ENCODE measurements around the gene CHCHD2.
"Not testable (repeated sequence)": the region's sequence is repeated elsewhere in the genome, so short reads cannot be mapped to it uniquely, and the experiment has no call there.

Gene CHCHD2

DNA sequence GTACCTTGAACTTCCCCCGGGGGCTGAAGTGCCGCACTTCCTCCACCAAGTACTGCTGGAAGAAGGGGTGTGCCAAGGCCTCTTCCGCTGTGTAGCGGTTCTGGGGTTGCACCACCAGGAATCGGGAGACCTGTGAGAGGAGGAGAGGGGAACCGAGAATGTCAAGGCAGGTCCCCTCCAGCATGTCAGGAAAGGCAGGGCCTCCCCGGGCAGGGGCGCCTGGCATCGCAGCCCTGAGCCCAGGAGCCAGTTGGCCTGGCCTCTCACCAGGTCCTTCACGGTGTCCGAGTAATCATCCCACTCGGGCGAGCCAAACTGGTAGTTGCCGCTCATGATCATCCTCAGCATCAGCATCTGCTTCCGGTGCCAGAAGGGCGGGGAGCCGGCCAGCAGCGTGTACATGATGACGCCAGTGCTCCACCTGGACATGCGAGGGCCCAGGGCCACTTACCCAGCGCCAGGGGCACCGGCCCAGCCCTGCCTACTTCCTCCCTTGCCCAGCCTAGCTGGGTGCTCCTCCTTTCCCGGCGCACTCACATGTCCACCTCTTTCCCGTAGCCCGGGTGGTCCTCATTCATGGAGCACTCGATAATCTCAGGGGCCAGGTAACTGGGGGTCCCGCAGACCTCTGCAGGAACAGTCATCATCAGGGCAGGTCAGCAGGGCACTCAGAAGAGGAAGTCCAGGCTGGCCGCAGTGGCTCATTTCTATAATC is 24.5 kb downstream of the CHCHD2 start:
- no peak for DNase-seq

DNA sequence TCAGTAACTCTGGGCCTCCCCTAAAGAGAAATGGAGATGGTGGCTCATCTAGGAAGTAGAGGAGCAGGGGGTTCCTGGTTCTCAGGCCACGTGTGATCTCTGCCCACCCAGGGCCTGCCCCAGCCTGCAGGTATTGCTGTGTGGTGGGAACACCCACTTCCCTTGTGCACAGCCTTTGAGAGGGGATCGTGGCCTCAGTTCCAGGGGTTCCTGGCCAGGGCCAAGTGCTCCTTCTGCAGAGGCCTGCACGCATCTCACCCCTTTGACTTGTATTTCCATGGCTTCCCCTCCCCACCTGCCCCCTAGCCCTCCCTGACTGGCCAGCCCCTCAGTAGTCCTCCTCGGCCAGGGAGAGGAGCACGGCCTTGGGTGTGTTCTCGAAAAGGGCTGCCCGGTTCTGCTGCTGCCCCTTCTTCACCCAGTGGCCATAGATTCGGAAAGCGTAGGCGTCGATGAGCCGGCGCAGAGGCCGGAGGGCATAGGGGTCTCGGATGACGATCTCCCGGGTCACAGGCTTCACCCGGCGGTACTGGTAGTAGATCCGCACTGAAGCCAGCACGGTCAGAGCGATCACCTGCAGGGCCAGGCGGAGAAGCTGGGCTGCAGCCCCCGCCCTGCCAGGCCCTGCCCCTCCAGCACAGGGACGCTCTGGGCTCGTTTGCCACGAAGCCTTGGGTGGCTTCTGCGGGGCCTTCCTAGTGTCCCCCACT is 25.4 kb downstream of the CHCHD2 start:
- DNase-seq = not testable (repeated sequence)

DNA sequence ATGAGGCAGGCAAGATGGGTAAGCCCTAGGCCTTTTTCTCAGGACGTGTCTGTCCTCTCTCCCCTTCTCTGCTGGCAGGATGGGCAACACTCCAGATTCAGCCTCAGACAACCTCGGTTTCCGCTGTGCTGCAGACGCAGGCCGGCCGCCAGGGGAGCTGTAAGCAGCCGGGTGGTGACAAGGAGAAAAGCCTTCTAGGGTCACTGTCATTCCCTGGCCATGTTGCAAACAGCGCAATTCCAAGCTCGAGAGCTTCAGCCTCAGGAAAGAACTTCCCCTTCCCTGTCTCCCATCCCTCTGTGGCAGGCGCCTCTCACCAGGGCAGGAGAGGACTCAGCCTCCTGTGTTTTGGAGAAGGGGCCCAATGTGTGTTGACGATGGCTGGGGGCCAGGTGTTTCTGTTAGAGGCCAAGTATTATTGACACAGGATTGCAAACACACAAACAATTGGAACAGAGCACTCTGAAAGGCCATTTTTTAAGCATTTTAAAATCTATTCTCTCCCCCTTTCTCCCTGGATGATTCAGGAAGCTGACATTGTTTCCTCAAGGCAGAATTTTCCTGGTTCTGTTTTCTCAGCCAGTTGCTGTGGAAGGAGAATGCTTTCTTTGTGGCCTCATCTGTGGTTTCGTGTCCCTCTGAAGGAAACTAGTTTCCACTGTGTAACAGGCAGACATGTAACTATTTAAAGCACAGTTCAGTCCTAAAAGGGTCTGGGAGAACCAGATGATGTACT is 26.7 kb downstream of the CHCHD2 start:
- DNase-seq = no peak

DNA sequence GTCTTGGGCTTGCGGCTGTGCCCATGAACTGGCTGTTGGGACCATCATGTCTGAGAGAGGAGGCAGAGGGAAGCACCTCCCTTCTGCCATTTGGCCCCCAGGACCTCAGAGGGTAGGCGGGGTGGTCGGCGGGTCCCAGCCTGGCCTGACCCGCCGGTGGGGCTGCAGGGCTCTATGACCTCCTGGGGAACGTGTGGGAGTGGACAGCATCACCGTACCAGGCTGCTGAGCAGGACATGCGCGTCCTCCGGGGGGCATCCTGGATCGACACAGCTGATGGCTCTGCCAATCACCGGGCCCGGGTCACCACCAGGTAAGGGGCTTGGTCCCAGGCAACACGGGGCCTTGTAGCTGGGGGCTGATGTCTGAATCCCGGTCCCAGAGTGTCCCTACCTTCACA is 28.1 kb downstream of the CHCHD2 start:
- DNase-seq = no peak

DNA sequence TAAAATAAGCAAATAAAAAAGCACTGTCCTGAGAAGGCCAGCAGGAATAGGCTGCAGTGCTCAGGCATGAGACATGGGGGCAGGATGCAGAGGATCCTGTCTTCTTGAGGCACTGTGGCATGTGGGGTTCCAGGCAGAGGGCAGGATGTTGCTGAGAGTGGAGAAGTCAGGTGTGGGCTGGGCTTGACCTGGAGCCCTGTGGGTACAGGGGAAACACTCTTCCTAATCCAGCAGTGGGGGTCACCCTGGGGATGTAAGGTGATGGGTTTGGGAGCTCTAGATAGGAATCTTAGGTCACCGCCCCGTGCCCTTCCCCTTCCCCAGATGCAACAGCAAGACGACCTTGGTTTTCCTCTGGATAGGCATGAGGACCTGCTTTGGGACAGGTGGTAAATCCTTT is 28.6 kb downstream of the CHCHD2 start:
- DNase-seq = no peak

DNA sequence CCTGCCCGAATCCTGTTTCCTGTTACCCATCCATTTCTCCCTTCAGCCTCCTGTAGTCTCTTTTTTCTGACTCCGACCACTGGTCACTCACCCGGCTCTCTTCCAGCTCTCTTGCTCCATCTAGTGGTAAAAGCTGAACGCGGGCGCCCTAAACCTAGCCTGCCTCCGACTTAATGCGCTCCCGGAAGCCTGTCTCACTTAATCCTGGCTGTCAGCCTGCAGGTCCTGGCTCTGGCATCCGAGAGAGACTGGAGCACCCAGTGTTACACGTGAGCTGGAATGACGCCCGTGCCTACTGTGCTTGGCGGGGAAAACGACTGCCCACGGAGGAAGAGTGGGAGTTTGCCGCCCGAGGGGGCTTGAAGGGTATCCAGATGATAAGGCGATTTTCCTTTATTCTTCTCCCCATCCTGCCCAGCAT is 31.9 kb downstream of the CHCHD2 start:
- peak; percentile 83 for DNase-seq

DNA sequence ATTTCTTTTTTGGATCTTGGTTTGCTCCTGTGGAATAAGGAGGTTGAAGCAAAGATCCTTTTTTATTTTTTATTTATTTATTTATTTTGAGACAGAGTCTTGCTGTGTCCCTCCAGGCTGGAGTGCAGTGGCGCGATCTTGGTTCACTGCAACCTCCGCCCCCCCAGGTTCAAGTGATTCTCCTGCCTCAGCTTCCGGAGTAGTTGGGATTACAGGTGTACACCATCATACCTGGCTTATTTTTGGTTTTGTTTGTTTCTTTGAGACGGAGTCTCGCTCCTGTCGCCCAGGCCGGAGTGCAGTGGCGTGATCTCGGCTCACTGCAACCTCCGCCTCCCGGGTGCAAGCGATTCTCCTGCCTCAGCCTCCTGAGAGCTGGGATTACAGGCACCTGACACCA is 39.9 kb downstream of the CHCHD2 start:
- DNase-seq = not testable (repeated sequence)

DNA sequence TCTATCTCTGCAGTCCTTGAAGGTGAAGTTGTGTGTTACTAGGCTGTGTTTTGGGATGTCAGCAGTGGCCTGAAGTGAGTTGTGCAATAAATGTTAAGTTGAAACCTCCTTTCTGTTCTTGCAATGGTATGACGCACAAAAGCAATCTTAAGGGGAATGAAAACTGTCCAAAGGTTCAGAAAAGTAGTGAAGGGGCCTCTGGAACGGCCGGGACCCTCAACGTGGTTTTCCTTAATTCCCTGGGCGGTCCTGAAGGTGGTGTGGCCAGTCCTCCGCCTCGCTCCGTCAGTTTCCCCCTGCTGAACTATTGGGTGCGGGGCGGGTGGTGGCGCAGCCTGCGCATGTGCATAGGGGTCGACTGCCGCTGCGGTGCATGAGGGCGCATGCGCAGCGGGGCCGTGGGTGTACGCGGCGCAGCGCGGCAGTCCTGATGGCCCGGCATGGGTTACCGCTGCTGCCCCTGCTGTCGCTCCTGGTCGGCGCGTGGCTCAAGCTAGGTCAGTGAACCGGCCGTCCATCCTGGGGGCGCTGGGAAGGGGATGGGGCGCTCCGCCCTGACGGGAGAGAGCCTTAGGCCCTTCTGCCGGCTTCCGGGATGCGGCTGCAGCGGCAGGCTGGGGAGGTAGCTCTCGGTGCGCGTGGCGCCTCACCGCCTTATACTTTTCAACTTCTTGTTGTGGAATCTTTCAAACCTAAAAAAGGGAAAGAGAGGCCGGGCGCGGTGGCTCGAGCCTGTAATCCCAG is 42.2 kb downstream of the CHCHD2 start, which contains the start of gene SUMF2:
Gene SUMF2 (plus strand): TSS at position 405 of the 744 bp plus-strand sequence. CDS start 26 bp downstream, at position 431.
- peak; percentile 91 for DNase-seq

DNA sequence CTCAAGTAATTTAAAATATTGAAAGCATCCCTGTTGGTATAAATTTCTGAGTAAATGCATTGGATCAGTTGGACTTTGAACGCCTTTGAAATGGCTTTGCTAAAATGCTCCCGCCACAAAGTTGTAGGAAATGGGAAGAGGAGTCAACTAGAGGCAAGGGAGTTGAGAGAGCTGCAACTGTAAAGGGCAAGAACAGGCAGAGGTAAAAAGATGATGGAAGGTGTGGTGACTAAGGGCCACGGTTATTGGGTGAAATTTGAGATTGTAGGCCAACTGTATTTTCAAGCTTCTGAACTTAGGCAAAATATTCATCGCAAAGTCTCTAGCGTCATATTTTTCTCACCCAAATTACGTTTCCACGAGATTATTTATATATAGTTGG is 42.8 kb downstream of the CHCHD2 start:
- DNase-seq = no peak

DNA sequence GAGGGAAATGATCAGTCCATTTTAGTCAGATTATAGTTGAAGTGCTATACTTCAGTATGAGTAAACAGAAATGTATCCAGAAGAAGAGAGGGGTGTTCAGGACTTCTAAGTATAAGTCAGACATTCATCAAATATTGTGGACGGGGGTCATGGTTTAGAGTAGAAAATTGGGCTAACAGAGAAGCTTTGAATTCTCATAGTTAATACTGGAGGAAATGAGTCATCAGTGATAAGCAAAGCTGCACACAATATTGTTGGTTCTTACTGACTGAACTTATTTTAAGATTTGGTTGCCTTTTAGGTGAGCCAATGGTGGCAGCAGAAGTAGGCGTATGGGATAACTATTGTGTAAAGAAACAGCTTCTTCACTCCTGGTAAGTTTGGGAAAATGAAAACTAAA is 43.9 kb downstream of the CHCHD2 start:
- DNase-seq = no peak

DNA sequence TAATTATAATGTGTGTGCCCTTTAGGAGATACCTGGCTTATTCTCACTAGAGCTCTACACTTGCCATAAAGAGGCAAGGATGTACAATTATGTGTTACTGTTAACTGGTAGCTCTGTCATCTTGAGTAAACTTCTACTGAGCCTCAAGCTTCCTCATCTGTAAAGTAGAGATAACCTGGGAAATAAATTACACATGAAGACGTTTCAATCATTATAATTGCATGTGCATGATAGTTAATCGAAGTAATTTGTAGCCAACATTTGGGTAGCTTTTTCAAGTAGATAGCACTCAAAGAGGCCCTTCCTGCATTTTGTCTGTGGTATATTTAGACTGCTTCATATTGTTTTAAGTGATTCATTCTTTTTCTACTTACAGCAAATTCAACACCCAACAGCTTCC is 52.3 kb downstream of the CHCHD2 start:
- no peak for DNase-seq

DNA sequence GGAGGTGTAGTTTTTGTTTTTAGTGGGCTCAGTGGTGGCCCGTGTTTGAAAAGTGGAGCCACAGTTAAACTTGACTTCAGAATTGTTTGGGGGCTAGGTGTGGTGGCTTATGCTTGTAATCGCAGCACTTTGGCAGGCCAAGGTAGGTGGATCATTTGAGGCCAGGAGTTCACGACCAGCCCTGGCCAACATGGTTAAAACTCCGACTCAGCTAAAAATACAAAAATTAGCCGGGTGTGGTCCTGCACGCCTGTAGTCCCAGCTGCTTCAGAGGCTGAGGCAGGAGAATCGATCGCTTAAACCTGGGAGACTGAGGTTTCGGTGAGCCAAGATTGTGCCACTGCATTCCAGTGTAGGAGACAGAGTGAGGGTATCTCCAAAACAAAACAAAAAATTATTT is 52.9 kb downstream of the CHCHD2 start:
- DNase-seq = no peak
